Activated CD8-positive, alpha-beta memory T cell treated with anti-CD3 and anti-CD28 coated beads, Interleukin-2, amount 10 ng/mL, durations not matched to agents 7 days and 5 days (primary cell): ENCODE measurements around the gene GRIN3A. TPM values are rescaled to one million over a fixed set of nuclear protein-coding genes. Genes with fewer than 3 reads are reported as not detected.
"Not testable (repeated sequence)": the region's sequence is repeated elsewhere in the genome, so short reads cannot be mapped to it uniquely, and the experiment has no call there.

ENCODE experiments used
- ATAC-seq: fragments of 150-1000 bp; cut with Tn5 transposase; one replicate; pipeline ENCODE4 v1.10.0; 2021; ENCODE audit warnings: moderate library complexity
- CTCF ChIA-PET: fragments of 350-600 bp; sonication (Branson Sonifier 250); formaldehyde crosslinking; loops from one replicate; lab custom pipeline; 2021; ENCODE audit warnings: antibody characterized with exemption; lab: Charles Lee
- DNase-seq: peaks from one replicate; pipeline ENCODE4 v3.0.0-alpha.2; 2020
- H3K27ac Mint-ChIP-seq: one replicate; pipeline ENCODE4 v1.8.0; 2021; ENCODE audit warnings: mild to moderate bottlenecking, mixed read lengths
- H3K27me3 Mint-ChIP-seq: one replicate; pipeline ENCODE4 v1.8.0; 2021; ENCODE audit warnings: mixed read lengths
- H3K36me3 Mint-ChIP-seq: one replicate; pipeline ENCODE4 v1.8.0; 2021; ENCODE audit warnings: mild to moderate bottlenecking, mixed read lengths
- H3K4me1 Mint-ChIP-seq: one replicate; pipeline ENCODE4 v1.8.0; 2021; ENCODE audit warnings: mixed read lengths
- H3K4me3 Mint-ChIP-seq: one replicate; pipeline ENCODE4 v1.8.0; 2021; ENCODE audit warnings: mild to moderate bottlenecking, moderate library complexity, mixed read lengths
- H3K9me3 Mint-ChIP-seq: one replicate; pipeline ENCODE4 v1.8.0; 2022; ENCODE audit warnings: low read depth, mixed read lengths
- total RNA-seq, 2 experiments: library from RNA; stranded (reverse); gene quantifications; one replicate each; pipeline ENCODE4 v1.2.3, GENCODE V29; 2021

The GRIN3A gene
- total RNA-seq, 2 experiments from 2014 or later, result not detected

DNA sequence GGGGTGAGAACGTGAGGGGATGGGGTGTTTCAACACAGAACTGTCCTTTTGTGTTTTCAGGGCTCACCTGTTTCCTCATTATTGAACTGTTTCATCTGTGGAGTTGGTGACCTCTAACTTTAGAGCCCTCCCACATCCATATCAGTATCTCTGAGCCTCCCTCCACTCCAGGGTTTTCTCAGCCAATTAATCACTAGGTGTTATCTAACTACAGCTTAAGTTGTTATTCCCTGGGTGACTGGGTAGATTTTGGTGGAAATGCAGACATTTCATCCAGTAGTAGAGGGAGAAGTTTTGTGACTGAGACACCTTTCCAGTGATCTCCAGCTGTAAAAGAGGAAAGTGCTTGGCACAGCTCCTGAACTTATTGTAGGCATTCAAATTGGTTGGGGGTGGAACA lies 167.3 kb downstream of the GRIN3A start:
- DNase-seq, result no peak
- CTCF ChIA-PET, result no interaction called here
- no peaks in the 10 kb centered on the region for H3K27me3 Mint-ChIP-seq
- no peak for ATAC-seq
- peaks cover 19% of the 10 kb centered on the region for H3K36me3 Mint-ChIP-seq
- H3K9me3 Mint-ChIP-seq, result no peaks in the 10 kb centered on the region
- H3K4me1 Mint-ChIP-seq, result peaks cover 11% of the 10 kb centered on the region
- H3K27ac Mint-ChIP-seq, result no peak overlapping the region
- no peak overlapping the region for H3K4me3 Mint-ChIP-seq

DNA sequence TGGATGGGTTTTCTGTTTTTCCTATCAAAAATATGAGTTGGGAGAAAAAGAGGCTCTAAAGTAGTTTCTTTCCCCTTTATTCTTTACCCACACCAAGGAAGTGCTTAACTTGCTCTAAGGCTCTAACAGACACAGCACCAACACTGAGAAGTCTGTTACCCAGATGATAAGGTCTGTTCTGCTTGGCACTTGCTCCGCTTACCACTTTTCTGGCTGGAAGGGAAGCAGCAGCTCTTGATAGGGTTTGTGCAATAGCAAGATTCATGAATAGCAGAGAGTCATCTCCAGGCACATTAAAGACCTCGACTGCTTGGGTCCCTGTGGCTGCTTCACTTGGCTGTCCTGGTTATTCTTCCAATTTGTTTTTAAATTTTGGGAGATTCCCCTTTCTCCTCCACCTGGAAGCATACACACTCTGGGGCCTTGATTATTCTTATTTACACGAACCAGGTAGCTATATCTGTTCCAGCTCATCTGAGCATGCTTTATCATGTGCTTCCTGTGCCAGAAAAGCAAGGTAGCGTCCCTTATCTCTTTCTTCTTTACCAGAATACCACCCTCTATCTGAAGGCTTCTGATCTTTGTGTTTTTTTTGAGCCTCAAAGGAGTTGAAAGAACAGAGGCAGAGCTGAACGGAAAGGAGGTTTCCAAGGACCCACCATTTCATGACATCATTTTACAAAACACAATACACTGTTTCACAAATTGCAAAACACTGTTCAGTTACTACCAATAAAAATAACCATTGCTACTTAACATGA lies 168.5 kb downstream of the GRIN3A start:
- CTCF ChIA-PET, result interaction anchor here (1.2 kb wide), 1 partner anchor 40 kb away, joined by 4 read pairs; no protein-coding TSS in a partner anchor
- Mint-ChIP-seq H3K27me3 (no peaks in the 10 kb centered on the region), H3K9me3 (no peaks in the 10 kb centered on the region), H3K27ac (peak overlapping the region; percentile 56), H3K36me3 (peaks cover 29% of the 10 kb centered on the region), H3K4me1 (peaks cover 11% of the 10 kb centered on the region), H3K4me3 (no peak overlapping the region)
- DNase-seq (no peak), ATAC-seq (no peak)

DNA sequence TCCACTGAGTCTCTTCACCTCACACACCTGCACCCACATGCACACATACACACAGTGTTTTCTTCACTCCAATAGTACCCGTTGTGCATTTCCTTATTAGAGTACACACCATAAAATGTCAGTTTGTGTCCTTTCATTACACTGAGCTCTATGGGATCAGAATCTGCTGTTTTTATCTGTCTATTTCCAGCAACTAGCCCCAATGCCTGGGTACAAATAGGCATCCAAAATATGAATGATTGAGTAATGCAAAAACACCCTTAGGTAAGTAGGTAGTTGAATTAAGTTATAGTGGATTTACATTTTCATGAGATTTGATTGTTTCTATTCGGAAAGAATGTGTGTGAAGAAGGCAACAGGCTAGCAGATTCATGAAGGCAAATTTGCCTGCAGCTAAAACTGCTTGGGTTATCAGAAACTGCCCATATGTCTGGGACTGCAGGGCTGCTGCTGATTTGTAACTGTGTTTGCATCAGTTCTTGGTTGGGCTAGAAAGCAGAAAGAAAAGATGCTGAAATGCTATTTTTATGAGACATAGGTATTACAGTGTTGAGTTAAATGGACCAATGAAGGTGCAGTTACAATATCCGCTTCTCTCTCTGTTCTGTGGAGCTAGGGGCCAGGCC lies 170.6 kb downstream of the GRIN3A start:
- no peak overlapping the region for H3K27ac Mint-ChIP-seq
- peaks cover 6% of the 10 kb centered on the region for H3K4me1 Mint-ChIP-seq
- H3K9me3 Mint-ChIP-seq, result no peaks in the 10 kb centered on the region
- H3K27me3 Mint-ChIP-seq, result no peaks in the 10 kb centered on the region
- H3K4me3 Mint-ChIP-seq, result no peak overlapping the region
- DNase-seq (no peak), ATAC-seq (no peak)
- CTCF ChIA-PET, result interaction anchor here (0.9 to 1.5 kb wide), 3 partner anchors 8 to 109 kb away, joined by 3 to 5 read pairs (median 3); no protein-coding TSS in a partner anchor
- peaks cover 41% of the 10 kb centered on the region for H3K36me3 Mint-ChIP-seq

DNA sequence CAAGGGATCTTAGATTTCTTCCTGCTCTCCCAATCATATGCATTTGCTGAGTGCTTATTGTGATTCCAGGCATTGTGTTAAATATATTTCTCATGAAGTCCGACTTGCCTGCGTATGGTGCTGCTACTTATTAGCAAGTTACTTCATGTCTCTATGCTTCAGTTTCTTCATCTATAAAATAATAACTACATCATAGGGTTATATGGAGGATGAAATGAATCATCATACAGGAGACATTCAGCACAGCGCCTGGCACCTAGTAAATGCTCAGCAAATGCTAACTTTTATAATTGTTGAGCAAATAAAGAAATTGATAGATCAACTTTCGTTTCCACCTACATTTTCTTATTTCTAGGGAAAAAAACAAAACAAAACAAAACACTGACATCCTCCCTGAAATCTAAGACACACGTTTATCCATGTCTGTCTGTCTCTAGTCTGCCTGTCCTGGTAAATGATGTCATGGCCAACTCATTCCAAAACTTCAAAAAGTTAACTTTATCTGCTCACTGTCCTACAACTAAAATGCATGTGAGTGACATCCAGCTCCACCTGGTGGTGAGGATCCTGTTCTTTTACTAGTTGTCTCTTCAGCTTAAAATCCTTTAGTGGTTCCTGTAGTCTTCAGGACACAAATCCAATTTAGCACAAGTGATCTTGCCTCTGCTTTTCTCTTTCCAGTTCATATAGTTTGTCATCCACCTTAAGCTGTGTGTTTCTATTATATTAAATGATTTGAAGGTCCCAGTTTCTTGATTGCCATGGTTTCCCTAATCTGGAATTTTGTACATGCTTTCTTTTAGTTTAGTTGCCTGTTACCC lies 171.3 kb downstream of the GRIN3A start:
- CTCF ChIA-PET, result interaction anchor here (0.9 to 1.5 kb wide), 3 partner anchors 9 to 108 kb away, joined by 3 to 5 read pairs (median 3); no protein-coding TSS in a partner anchor
- Mint-ChIP-seq H3K27ac (no peak overlapping the region), H3K27me3 (no peaks in the 10 kb centered on the region), H3K9me3 (no peaks in the 10 kb centered on the region), H3K4me1 (peaks cover 7% of the 10 kb centered on the region), H3K36me3 (peaks cover 47% of the 10 kb centered on the region), H3K4me3 (no peak overlapping the region)
- DNase-seq (peak; percentile 53), ATAC-seq (peak; percentile 58)

DNA sequence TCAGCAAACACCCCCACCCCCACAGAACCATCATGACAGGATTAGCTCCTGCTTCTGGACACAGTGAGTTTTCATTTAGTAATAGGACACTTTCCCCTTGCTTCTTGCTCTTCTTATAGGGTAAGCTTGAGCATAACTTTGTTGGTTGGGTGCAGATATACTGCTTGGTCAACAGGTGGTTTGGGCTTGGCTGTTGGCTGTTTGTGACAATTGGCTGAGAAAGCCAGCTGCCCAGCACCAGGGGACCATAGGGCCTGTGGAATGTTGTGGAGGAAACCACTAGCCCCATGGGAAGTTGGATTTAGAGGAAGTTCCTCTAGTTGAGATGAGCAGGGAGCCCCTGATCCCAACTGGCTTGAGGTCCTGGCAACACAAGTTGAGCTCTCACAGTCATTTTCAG lies 174.2 kb downstream of the GRIN3A start:
- Mint-ChIP-seq H3K4me1 (peaks cover 18% of the 10 kb centered on the region), H3K9me3 (no peaks in the 10 kb centered on the region), H3K27me3 (no peaks in the 10 kb centered on the region), H3K27ac (no peak overlapping the region), H3K36me3 (peaks cover 70% of the 10 kb centered on the region), H3K4me3 (no peak overlapping the region)
- DNase-seq, result no peak
- CTCF ChIA-PET, result interaction anchor here (0.6 to 1.6 kb wide), 2 partner anchors 32 to 35 kb away, joined by 3 to 4 read pairs; no protein-coding TSS in a partner anchor
- ATAC-seq, result no peak

DNA sequence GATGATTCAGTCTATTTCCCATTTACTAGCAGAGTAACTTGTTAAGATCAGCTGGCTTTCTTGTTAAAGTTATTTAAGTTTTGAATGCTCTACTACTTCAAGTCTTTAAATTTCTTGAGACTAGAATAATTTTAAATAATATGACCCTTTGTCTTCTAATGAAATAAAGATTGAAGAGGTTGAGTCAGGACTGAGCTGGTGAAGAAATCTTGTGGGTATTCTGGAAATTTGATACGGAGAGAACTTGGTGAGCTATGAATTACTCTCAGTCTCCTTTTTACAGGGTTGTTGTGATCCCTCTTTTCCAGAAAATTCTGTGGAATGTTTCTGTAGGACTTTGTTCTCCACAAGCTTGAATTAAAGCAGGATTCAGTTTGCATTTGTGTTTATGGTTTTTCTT lies 175.5 kb downstream of the GRIN3A start:
- no peak for ATAC-seq
- peaks cover 18% of the 10 kb centered on the region for H3K4me1 Mint-ChIP-seq
- no peak for DNase-seq
- H3K9me3 Mint-ChIP-seq, result no peaks in the 10 kb centered on the region
- CTCF ChIA-PET, result interaction anchor here (1.6 kb wide), 1 partner anchor 33 kb away, joined by 4 read pairs; no protein-coding TSS in a partner anchor
- no peak overlapping the region for H3K27ac Mint-ChIP-seq
- no peak overlapping the region for H3K4me3 Mint-ChIP-seq
- H3K36me3 Mint-ChIP-seq, result peaks cover 74% of the 10 kb centered on the region
- H3K27me3 Mint-ChIP-seq, result no peaks in the 10 kb centered on the region

DNA sequence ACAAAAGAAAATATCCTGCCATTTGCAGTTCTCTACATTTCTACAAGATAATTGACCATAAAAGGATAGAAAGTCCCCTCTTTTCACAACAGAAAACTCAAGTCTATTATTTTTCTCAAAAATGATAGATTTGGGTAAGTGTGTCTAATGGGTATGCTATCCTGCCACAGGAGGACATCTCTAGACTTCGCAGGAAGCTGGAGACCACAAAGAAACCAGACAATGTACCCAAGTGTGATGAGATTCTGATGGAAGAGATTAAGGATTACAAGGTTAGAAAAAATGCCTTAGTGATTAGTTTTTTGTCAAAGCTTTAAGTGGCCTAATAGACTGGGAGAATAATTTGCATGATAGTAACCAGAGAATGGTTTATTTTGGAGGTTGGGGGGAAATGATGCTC lies 176.7 kb downstream of the GRIN3A start:
- no peaks in the 10 kb centered on the region for H3K27me3 Mint-ChIP-seq
- H3K27ac Mint-ChIP-seq, result no peak overlapping the region
- H3K4me3 Mint-ChIP-seq, result no peak overlapping the region
- H3K36me3 Mint-ChIP-seq, result peaks cover 79% of the 10 kb centered on the region
- no peak for DNase-seq
- H3K4me1 Mint-ChIP-seq, result peaks cover 12% of the 10 kb centered on the region
- CTCF ChIA-PET, result no interaction called here
- no peaks in the 10 kb centered on the region for H3K9me3 Mint-ChIP-seq
- no peak for ATAC-seq

DNA sequence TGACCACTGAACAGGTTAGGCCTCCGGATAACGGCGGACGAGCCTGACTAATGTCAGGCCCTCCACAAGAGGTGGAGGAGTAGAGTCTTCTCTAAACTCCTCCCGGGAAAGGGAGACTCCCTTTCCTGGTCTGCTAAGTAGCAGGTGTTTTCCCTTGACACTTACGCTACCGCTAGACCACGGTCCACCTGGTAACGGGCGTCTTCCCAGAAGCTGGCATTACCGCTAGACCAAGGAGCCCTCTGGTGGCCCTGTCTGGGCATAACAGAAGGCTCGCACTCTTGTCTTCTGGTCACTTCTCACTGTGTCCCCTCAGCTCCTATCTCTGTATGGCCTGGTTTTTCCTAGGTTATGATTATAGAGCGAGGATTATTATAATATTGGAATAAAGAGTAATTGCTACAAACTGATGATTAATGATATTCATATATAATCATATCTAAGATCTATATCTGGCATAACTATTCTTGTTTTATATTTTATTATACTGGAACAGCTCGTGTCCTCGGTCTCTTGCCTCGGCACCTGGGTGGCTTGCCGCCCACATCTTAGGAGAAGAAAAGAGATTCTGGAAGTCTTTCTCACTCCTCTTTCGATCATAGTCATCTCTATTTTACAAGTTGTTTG lies 188.9 kb downstream of the GRIN3A start:
- H3K27ac Mint-ChIP-seq, DNase-seq, H3K27me3 Mint-ChIP-seq, H3K4me1 Mint-ChIP-seq, H3K9me3 Mint-ChIP-seq, H3K4me3 Mint-ChIP-seq, ATAC-seq: not testable (repeated sequence)
- CTCF ChIA-PET, result interaction anchor here (0.7 kb wide), 1 partner anchor 91 kb away, joined by 3 read pairs; no protein-coding TSS in a partner anchor
- H3K36me3 Mint-ChIP-seq, result peaks cover 71% of the 10 kb centered on the region

DNA sequence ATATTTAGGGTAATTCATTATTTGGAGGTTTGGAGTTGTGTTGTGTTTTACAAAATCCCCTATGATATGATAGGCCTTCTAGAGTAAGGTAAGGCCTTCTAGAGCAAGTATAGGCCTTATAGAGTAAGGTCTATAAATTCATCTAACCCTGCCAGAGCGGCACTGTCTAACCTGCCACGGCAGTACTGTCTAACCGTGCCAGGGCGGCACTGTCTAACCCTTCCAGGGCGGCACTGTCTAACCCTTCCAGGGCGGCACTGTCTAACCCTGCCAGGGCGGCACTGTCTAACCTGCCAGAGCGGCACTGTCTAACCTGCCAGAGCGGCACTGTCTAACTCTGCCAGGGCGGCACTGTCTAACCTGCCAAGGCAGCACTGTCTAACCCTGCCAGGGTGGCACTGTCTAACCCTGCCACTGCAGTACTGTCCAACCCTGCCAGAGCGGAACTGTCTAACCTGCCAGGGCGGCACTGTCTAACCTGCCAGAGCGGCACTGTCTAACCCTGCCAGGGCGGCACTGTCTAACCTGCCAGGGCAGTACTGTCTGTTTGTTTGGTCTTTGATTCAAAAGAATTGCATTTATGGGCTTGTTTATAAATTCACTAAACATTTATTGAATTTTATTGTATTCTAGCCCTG lies 195.2 kb downstream of the GRIN3A start:
- Mint-ChIP-seq H3K4me1 (no peaks in the 10 kb centered on the region), H3K4me3 (no peak overlapping the region), H3K9me3 (no peaks in the 10 kb centered on the region), H3K27ac (no peak overlapping the region), H3K36me3 (peaks cover 33% of the 10 kb centered on the region), H3K27me3 (no peaks in the 10 kb centered on the region)
- ATAC-seq, result no peak
- CTCF ChIA-PET, result no interaction called here
- no peak for DNase-seq

DNA sequence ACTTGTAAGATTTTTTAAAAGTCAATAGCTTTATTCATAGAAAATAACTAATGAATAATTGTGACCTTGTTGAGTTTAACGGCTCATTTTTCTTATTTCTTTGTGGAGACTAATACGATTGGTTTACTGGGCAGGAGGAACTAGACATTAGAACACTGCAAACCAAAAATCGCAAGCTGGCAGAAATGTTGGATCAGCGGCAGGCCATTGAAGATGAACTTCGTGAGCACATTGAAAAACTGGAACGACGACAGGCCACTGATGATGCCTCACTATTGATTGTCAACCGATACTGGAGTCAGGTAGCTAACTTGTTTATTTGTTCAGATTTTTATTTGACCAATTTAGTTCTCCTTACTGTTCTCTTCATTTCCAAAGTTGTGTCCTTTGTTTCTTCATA lies 198.4 kb downstream of the GRIN3A start:
- CTCF ChIA-PET, result no interaction called here
- Mint-ChIP-seq H3K9me3 (no peaks in the 10 kb centered on the region), H3K4me3 (no peak overlapping the region), H3K27me3 (no peaks in the 10 kb centered on the region), H3K4me1 (peaks cover 8% of the 10 kb centered on the region), H3K27ac (no peak overlapping the region), H3K36me3 (peaks cover 19% of the 10 kb centered on the region)
- DNase-seq, result no peak
- no peak for ATAC-seq

DNA sequence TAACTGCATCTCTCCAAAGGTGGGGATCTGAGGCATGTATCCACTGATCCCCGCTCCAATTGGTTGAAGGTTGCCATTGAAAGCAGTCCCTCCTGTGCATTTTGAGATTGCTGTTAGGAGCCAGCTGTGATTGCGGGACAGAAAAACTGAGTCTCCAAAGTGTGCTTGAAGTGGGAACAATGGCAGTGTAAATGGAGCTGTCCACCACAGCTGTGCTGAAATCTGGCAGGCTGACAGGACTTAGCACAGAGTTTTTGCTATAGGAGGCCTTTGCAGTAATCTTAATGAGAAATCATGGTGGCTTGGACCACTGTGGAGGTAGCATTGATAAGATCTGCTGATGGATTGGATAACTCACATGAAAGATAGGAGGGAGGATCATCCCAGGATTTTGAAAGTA lies 201.5 kb downstream of the GRIN3A start:
- H3K4me3 Mint-ChIP-seq, result no peak overlapping the region
- DNase-seq (peak; percentile 46), ATAC-seq (no peak)
- H3K27ac Mint-ChIP-seq, result no peak overlapping the region
- CTCF ChIA-PET, result interaction anchor here (1.0 to 1.2 kb wide), 2 partner anchors 78 to 87 kb away, joined by 3 to 5 read pairs; no protein-coding TSS in a partner anchor
- peaks cover 21% of the 10 kb centered on the region for H3K4me1 Mint-ChIP-seq
- H3K9me3 Mint-ChIP-seq, result no peaks in the 10 kb centered on the region
- peaks cover 10% of the 10 kb centered on the region for H3K36me3 Mint-ChIP-seq
- H3K27me3 Mint-ChIP-seq, result no peaks in the 10 kb centered on the region

DNA sequence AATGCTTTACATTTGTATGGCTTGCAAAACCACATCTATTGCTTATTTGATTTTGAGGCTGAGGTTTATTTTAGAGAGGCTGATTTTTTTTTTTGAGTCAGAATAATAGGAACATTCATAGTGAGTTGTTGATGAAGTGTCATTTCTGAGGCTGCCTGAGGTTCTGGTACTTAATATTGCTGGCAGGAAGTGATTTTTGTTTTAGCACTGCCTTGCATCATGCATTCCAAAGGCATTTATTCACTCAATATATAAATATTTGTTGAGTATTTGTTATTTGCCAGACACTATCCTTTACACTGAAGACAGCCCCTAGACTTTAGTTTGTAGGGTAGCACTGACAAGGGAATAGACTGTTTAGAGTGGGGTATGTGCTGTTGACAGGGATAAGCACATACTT lies 202.1 kb downstream of the GRIN3A start:
- CTCF ChIA-PET, result interaction anchor here (1.2 kb wide), 1 partner anchor 77 kb away, joined by 5 read pairs; no protein-coding TSS in a partner anchor
- Mint-ChIP-seq H3K36me3 (peaks cover 10% of the 10 kb centered on the region), H3K27me3 (no peaks in the 10 kb centered on the region), H3K9me3 (no peaks in the 10 kb centered on the region), H3K27ac (no peak overlapping the region), H3K4me3 (no peak overlapping the region), H3K4me1 (peaks cover 21% of the 10 kb centered on the region)
- ATAC-seq (no peak), DNase-seq (no peak)
